Loucy (cell line): ENCODE results near the gene C1RL.

Experiments
- CTCF ChIP-seq: fragments of 200-600 bp; sonication (generic); conservative IDR thresholded peaks from 2 replicates; pipeline ENCODE4 v1.5.1; 2014; ENCODE audit warnings: mild to moderate bottlenecking, antibody characterized with exemption, low read length
- EZH2phosphoT487 ChIP-seq: fragments of 200-600 bp; IDR thresholded peaks from 2 replicates; pipeline ENCODE4 v1.6.1; 2018; ENCODE audit warnings: antibody characterized with exemption, mild to moderate bottlenecking, moderate library complexity, borderline replicate concordance

GRCh38 chr12:7091171-7091570 lies 17.8 kb downstream of the C1RL start:
- no peak for TF ChIP-seq CTCF
- no peak for TF ChIP-seq EZH2phosphoT487
